ENCODE data around the gene C16orf86.

C16orf86 gene

GRCh38 chr16:67664871-67665270 is 1.7 kb upstream of the C16orf86 start:
- TF ChIP-seq CTCF (IDR thresholded peaks at IDR 0.05; ENCODE audit: low read depth, low read length, poor library complexity, severe bottlenecking): no peak
- no peak for TF ChIP-seq EZH2phosphoT487 (IDR thresholded peaks at IDR 0.05; ENCODE audit: borderline replicate concordance, low read length)
- Histone ChIP-seq H4K20me1 (ENCODE audit: control insufficient read depth, insufficient read depth, low read depth, low read length) (no peaks in the 10 kb centered on the region), H3K4me2 (ENCODE audit: low read length) (no peak overlapping the region), H3K4me3 (ENCODE audit: low read length) (no peak overlapping the region), H3K27me3 (ENCODE audit: control insufficient read depth, low read length) (no peaks in the 10 kb centered on the region), H3K27ac (ENCODE audit: low read depth, low read length) (no peak overlapping the region), H3K9me3 (ENCODE audit: control insufficient read depth, insufficient read depth, low read length) (no peaks in the 10 kb centered on the region), H3K9me2 (replicated peaks; ENCODE audit: control insufficient read depth, low read length) (no peaks in the 10 kb centered on the region), H3K4me1 (ENCODE audit: control insufficient read depth, low read length) (peaks cover 51% of the 10 kb centered on the region), H3F3A (ENCODE audit: control insufficient read depth, insufficient read depth) (0 out of 2 replicates have a peak, but pooled peaks cover 2% of the 10 kb centered on the region), H3K79me2 (ENCODE audit: control insufficient read depth, low read length) (peaks cover 9% of the 10 kb centered on the region), H3K36me3 (ENCODE audit: control insufficient read depth, low read length) (peaks cover 18% of the 10 kb centered on the region)

GRCh38 chr16:67665598-67665997 is 1.0 kb upstream of the C16orf86 start:
- no peaks in the 10 kb centered on the region for H3K27me3 ChIP-seq (ENCODE audit: control insufficient read depth, low read length)
- 0 out of 2 replicates have a peak, but pooled peaks cover 2% of the 10 kb centered on the region for H3F3A ChIP-seq (ENCODE audit: control insufficient read depth, insufficient read depth)
- peak overlapping the region; percentile 99 for H3K4me2 ChIP-seq (ENCODE audit: low read length)
- H3K79me2 ChIP-seq (ENCODE audit: control insufficient read depth, low read length): peaks cover 7% of the 10 kb centered on the region
- H3K4me1 ChIP-seq (ENCODE audit: control insufficient read depth, low read length): peaks cover 51% of the 10 kb centered on the region
- H3K9me3 ChIP-seq (ENCODE audit: control insufficient read depth, insufficient read depth, low read length): no peaks in the 10 kb centered on the region
- no peak overlapping the region for H3K27ac ChIP-seq (ENCODE audit: low read depth, low read length)
- H3K36me3 ChIP-seq (ENCODE audit: control insufficient read depth, low read length): peaks cover 14% of the 10 kb centered on the region
- H3K9me2 ChIP-seq (replicated peaks; ENCODE audit: control insufficient read depth, low read length): no peaks in the 10 kb centered on the region
- H4K20me1 ChIP-seq (ENCODE audit: control insufficient read depth, insufficient read depth, low read depth, low read length): no peaks in the 10 kb centered on the region
- TF ChIP-seq EZH2phosphoT487 (IDR thresholded peaks at IDR 0.05; ENCODE audit: borderline replicate concordance, low read length) (no peak), CTCF (IDR thresholded peaks at IDR 0.05; ENCODE audit: low read depth, low read length, poor library complexity, severe bottlenecking) (no peak)
- peak overlapping the region; percentile 90 for H3K4me3 ChIP-seq (ENCODE audit: low read length)

GRCh38 chr16:67666032-67666551 is 522 bp upstream of the C16orf86 start:
- H3F3A ChIP-seq (ENCODE audit: control insufficient read depth, insufficient read depth): 0 out of 2 replicates have a peak, but pooled peaks cover 2% of the 10 kb centered on the region
- peaks cover 50% of the 10 kb centered on the region for H3K4me1 ChIP-seq (ENCODE audit: control insufficient read depth, low read length)
- H3K79me2 ChIP-seq (ENCODE audit: control insufficient read depth, low read length): peaks cover 6% of the 10 kb centered on the region
- H3K9me2 ChIP-seq (replicated peaks; ENCODE audit: control insufficient read depth, low read length): no peaks in the 10 kb centered on the region
- peak overlapping the region; percentile 90 for H3K4me3 ChIP-seq (ENCODE audit: low read length)
- peak overlapping the region; percentile 99 for H3K4me2 ChIP-seq (ENCODE audit: low read length)
- H3K36me3 ChIP-seq (ENCODE audit: control insufficient read depth, low read length): peaks cover 14% of the 10 kb centered on the region
- no peak for TF ChIP-seq CTCF (IDR thresholded peaks at IDR 0.05; ENCODE audit: low read depth, low read length, poor library complexity, severe bottlenecking)
- TF ChIP-seq EZH2phosphoT487 (IDR thresholded peaks at IDR 0.05; ENCODE audit: borderline replicate concordance, low read length): no peak
- H4K20me1 ChIP-seq (ENCODE audit: control insufficient read depth, insufficient read depth, low read depth, low read length): no peaks in the 10 kb centered on the region
- no peaks in the 10 kb centered on the region for H3K27me3 ChIP-seq (ENCODE audit: control insufficient read depth, low read length)
- no peak overlapping the region for H3K27ac ChIP-seq (ENCODE audit: low read depth, low read length)
- H3K9me3 ChIP-seq (ENCODE audit: control insufficient read depth, insufficient read depth, low read length): no peaks in the 10 kb centered on the region

All from DOHH2 (cell line).